Measurements from ENCODE around the gene PLPP1. TPM values are rescaled to one million over a fixed set of nuclear protein-coding genes. Genes with fewer than 3 reads are reported as not detected.

PLPP1 gene
- total RNA-seq, 1 donor from 2014 or later: 102 TPM

DNA sequence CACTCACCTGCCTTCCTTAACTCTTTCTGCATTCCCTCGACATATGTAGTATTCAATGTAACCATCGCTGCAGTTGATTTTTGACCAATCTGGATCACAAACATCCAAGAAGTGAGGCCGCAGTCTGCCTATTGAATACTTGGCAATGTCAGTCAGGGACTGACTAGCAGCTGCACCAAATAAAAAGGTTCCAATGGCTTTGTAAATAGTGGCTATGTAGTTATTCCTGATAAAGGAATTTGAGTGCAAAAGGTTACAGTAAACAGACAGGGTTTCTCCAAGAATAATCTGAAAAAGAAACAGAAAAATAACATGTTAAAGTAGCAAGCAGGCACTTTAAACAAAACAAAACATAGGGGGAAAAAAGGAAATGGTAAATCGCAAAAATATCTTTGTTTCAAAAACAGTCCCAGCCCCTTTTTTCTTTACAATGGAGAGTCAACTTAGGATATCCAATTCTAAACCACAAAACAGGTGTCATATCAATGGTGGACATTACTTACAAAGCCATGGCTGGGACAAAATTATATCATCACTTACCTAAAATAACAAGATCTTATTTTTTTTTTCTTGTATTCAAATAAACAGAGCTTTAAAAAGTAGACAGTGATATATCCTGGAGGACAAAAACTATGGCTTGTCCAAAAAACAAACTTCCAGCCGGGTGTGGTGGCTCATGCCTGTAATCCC is 66.8 kb downstream of the PLPP1 start:
- no peak for DNase-seq (ENCODE audit: low spot score)

DNA sequence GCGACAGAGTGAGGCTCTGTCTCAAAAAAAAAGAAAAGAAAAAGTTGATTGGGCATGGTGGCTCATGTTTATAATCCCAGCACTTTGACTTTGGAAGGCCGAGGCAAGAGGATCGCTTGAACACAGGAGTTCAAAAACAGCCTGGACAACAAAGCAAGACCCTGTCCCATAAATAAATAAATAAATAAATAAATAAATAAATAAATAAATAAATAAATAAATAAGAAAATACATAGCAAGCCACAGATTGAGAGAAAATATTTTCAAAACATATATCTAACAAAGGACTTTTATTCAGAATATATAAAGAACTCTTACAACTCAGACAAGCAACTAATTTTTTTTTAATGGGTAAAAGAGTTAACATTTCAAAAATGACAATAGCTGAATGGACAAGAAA is 71.2 kb downstream of the PLPP1 start:
- intact Hi-C loops (cut with DNase I): no loop called here

More for the DNA sequence above, 66.8 kb downstream of the PLPP1 start:
- intact Hi-C loops (cut with DNase I): no loop called here

DNA sequence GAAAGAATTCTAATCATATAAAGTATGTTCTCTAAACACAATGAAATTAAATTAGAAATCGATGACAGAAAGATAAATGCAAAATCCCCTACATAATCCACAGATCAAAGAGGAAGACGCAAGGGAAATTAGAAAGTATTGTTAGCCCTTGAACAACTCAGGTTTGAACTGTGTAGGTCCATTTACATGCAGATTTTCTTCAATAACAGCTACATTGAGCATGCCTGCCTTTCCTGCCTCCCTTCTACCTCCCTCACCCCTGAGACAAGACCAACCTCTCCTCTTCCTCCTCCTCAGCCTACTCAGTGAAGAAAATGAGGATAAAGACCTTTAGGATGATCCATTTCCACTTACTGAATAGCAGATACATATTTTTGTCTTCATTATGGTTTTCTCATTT is 75.2 kb downstream of the PLPP1 start:
- intact Hi-C loops (cut with DNase I): no loop called here
- DNase-seq (ENCODE audit: low spot score): no peak

More for the DNA sequence above, 71.2 kb downstream of the PLPP1 start:
- DNase-seq (ENCODE audit: low spot score): no peak

DNA sequence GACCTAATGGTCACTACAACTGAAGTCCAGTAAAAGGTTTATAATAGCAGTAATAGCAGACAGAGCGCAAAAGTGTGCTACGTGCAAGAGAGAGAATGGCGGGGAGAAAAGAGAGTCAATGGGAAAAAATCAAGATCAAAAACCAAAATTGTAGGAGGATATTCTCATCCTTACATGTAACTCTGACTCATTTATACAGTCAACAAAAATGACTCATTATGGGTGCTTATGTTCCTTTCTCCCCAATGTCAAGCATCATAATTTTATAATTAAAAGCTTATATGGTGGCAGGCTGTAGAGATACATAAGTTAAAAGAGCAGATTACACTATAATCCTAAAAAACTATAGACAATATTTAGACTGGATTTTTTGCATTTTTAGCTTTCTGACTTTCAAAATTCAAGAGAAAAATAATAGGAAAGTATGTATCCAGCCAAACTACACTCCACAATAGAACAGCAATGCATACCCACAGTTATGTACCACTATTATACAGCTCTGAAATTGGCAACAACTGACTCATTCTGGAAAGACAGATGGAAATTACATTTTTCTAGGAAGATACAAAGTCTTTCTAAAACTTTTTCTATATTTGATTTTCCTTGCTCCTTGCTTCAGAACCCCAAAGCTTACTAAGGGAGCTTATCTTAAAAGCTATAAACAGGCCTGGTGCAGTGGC is 78.4 kb downstream of the PLPP1 start:
- intact Hi-C loops (cut with DNase I): no loop called here
- DNase-seq (ENCODE audit: low spot score): no peak

DNA sequence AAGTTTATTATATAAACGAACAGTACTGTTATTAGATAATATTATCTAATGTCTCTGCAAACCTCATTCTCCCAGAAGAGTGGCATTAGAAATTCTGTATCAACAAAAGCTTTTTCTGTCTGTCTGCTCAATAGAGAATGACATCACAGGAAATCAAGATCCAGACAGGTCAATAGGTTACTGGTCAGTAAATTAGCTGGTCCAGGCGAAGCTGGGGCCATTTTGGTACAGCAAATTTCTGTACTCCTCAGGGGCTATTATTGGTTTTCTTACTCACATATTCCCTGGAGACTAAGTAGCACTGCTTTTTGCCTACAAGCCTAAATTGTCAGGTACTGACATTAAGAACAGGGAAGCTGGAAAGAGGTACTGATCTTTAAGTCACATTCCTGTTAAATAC is 80.5 kb downstream of the PLPP1 start:
- intact Hi-C loops (cut with DNase I): no loop called here
- DNase-seq (ENCODE audit: low spot score): no peak

DNA sequence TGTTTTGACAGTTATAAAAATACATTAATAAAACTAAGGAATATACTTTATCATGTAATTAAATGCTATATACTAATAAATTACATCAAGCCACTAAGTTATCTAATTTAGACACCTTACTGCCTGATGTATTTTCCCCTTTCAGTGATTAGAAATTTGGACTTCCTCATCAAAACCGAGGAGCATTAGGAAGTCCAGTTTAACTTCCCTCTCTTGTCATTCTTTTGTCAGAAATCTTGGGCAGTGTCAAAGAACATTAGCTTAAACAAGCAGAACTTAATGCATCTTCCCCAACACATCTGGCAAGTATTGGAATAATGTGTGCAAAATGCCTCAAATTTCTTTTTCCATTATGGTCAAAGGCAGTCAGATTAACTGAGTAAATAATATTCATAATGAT is 81.6 kb downstream of the PLPP1 start:
- intact Hi-C loops (cut with DNase I): no loop called here
- DNase-seq (ENCODE audit: low spot score): no peak

DNA sequence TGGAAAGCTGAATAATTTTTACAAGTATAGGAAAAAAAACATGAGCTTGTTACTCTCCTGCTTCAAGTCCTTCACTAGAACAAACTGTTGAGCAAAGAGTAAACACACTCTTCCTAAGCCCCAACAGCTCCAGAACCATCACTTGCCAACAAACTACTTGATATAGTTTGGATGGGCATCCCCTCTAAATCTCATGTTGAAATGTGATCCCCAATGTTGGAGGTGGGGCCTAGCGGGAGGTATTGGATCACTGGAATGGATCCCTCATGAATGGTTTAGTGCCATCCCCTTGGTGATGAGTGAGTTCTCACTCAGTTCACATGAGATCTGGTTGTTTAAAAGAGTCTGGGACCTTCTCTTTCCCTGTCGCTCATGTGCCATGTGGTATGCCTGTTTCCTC is 82.8 kb downstream of the PLPP1 start:
- intact Hi-C loops (cut with DNase I): no loop called here
- no peak for DNase-seq (ENCODE audit: low spot score)

DNA sequence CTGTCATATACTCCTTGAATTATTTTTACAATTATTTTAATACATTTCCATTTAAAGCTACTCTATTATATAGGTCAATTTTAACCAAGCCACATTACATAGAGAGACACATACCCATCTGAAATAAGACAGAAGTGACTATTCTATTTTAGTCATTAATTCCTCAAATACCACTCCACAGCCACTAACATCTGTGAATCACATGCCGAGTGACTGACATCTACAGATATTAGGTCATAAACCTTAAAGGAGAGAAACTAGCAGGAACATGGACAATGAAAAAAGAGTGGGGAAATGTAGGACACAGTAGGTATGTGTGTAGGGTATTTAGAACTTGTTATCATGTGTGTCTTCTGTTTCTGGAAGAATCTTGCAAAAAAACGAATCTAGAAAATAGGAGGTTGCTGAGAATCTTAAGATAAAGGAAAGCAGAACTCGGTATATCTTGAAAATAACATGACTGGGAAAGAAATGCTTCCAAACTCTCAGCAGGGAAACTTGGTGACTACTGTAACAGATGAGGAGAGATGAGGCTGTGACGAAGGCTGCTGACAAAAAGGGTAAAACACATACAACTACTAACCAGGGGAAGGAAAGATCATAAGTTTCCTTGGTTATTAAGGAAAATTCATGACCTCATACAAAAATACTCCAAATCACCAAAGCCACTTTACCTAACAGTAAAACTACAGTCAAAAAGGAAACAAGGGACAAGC is 84.6 kb downstream of the PLPP1 start:
- intact Hi-C loops (cut with DNase I): no loop called here
- no peak for DNase-seq (ENCODE audit: low spot score)

DNA sequence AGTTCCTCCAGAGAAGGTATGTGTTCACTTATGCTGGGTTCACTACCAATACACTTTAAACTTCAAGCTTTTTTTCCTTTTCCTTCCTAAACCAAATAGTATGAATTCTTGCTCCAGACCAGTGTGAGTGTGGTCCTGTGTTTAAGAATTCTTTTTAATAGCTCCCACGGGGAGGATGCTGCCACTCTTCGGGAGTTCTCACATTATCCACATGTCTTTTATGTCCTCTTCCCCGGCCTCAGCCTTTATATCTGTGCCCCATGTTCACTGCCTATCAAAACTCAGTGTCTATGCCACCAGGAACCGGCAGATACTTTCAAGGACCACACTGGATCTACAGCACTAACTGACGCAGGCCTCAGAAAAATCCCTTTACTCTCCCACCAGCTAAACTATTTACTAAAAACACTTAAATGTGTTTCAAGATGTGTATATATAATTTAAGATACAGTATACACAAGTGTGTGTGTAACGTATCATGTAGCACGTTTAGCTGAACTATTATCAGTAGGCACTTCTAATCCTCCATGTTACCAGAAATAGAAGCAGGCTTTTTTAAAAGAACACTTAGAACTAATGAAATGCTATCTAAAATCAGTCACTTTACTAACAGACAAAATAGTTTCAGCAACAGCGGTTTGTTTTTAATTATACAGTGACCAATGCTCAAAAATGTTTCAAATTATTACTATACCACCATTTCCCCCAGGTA is 88.0 kb downstream of the PLPP1 start:
- intact Hi-C loops (cut with DNase I): no loop called here
- DNase-seq (ENCODE audit: low spot score): no peak

DNA sequence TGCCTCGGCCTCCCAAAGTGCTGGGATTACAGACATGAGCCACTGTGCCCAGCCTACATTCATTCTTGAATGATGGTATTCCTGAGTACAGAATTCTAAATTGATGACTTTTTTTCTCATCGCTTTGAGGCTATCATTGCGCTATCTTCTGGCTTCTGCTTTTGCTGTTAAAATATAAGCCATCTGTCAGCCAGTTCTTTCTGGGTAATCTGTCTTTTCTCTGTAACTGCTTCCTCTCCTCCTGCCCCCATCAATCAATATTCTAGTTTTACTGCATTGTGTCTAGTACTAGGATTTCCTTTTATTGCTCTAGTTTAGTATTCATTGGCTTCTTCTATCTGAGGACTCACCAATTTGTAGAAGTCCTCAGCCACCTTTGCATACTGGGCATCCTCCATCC is 89.0 kb downstream of the PLPP1 start:
- intact Hi-C loops (cut with DNase I): no loop called here

DNA sequence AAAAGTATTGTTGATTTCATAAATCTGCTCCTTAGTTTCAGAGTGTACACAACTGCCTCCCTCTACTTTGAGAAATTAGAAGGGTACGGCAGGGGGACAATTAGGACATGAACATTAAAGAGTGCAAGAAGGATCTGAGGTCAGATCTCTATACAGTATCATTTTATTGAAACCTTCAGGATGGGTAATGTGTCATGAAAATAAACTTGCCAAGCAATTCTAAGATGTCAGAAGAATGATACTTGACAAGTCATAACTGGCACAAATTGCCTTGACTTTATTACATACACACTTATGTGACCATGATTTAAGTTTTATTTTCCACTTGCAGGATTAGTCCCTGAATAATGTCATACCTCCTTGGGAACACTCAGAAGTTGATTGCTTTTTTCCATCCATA is 92.8 kb downstream of the PLPP1 start:
- DNase-seq (ENCODE audit: low spot score): no peak
- intact Hi-C loops (cut with DNase I): loop anchor here (2.0 kb wide), 1 partner anchor 159 kb away; no protein-coding TSS in a partner anchor

More for the DNA sequence above, 89.0 kb downstream of the PLPP1 start:
- no peak for DNase-seq (ENCODE audit: low spot score)

DNA sequence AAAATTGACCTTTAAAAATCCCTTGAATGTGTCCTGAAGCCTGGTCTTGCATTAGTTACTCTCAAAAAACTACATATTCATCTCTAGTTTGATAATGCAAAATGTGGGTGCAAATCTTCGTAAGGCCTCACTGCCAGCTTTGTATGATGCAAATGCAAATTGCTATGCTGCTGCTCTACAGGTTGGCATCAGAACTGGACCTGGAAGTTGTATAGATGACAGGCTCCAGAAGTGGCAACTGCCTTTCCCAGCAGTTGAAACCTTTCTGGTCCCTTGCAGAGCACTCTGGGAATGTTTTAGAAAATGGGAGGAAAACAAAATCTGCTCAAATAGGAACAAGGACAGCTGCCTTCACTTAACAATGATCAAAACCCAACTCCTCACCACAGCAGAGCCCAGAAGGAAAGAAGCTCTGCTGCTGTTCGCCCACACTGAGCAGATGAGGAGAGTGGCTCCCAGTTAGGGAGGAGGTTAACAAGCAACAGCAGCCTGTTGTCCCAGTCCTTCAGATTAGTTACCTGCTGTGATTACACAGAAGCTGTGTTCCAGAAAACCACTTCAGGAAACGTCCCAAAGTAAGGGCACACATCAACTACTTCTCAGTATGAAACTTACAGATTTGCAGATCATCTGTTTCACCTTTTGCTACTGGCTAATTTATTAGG is 93.5 kb downstream of the PLPP1 start:
- intact Hi-C loops (cut with DNase I): loop anchor here (2.0 kb wide), 1 partner anchor 160 kb away; no protein-coding TSS in a partner anchor
- DNase-seq (ENCODE audit: low spot score): no peak

DNA sequence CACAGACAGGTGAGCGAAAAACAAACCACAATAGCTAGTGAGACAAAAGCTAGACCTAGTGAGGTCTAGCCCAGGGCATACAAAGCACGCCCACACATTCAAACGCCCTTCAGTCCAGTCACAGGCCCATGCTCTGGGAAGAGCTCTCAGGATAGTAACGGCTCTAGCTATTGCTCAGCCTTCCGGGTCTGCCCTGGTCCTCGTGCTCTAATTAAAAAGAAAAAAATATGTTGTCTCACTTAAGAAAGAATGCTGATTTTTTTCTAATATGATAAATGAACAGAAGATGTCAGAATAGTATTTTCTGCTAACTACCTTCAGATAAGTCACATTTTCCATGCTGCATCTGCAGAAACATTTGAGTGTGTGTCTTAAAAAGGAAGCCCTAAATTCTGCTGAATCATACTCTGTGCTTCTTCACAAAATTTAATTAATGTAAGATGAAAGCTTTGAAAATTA is 94.5 kb downstream of the PLPP1 start:
- no peak for DNase-seq (ENCODE audit: low spot score)
- intact Hi-C loops (cut with DNase I): loop anchor here (2.0 kb wide), 1 partner anchor 161 kb away; no protein-coding TSS in a partner anchor

DNA sequence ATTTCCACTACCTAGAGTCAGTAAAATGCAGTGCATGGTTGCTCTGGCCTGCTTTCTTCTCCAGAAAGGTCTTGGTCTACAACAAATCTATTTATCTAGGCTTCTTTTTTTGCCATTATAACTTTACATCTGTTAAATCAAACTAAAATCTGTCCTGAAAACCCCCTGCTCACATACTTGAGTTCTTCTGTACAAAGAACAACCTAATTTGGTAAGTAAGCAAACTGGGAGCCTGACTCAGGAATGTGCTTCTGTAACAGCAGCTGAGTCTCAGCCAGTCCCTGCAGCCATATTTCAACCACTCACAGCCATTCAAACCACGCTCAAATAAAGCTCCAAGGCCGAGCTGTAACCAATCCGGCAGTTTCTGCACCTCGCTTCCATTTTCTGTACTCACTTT is 95.8 kb downstream of the PLPP1 start:
- intact Hi-C loops (cut with DNase I): loop anchor here (5.0 kb wide), 2 partner anchors 93 to 138 kb away; partner anchors contain the start of gene PLPP1

DNA sequence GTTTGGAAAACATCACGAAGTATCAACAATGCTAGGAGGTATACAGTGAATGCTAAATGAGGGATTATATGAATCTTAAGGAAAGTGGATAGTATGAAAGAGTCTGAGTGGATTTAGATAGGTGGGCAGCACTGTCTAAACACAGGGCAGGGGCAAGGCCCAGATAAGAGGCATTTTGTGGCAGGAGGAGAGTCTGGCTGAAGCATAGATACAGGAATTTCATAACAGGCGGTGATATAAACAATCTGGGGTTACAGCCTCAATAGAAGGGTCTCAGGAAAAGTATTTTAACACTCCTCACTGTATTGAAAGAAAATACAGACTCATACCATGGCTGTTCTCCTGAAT is 96.9 kb downstream of the PLPP1 start:
- no peak for DNase-seq (ENCODE audit: low spot score)
- intact Hi-C loops (cut with DNase I): loop anchor here (5.0 kb wide), 2 partner anchors 94 to 139 kb away; partner anchors contain the start of gene PLPP1

More for the DNA sequence above, 95.8 kb downstream of the PLPP1 start:
- DNase-seq (ENCODE audit: low spot score): no peak

DNA sequence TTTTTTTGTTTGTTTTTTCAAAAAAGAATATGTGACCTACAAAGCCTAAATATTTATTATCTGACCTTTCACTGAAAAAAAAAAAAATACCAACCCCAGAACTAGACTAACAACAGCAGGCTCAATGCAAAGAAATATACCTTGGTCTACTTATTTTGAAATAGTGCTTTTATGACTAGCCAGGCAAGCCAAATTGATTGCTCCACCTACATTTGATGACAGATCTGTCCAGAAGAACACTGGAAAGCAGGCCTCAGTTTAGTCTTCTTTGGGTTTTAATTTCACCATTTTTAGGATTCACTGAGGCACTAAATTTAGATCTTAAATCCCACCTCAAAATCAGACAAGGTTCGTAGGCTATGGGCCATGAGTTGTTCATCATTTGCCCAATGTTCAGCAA is 97.3 kb downstream of the PLPP1 start:
- intact Hi-C loops (cut with DNase I): loop anchor here (5.0 kb wide), 2 partner anchors 95 to 140 kb away; partner anchors contain the start of gene PLPP1
- DNase-seq (ENCODE audit: low spot score): no peak

DNA sequence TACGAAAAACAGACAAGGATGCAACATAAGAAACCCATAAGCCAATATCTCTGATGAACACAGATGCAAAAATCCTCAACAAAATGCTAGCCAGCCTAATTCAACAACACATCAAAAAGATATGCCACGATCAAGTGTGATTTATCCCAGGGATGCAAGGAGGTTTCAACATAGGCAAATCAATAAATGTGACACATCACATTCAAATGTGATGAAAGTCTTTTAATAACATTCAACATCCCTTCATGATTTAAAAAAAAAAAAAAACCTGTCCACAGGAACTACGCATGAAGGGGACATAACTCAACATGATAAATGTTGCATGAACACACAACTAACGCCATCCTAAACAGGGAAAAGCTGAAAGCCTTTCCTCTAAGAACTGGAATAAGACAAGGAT is 102.2 kb downstream of the PLPP1 start:
- intact Hi-C loops (cut with DNase I): no loop called here
- no peak for DNase-seq (ENCODE audit: low spot score)

DNA sequence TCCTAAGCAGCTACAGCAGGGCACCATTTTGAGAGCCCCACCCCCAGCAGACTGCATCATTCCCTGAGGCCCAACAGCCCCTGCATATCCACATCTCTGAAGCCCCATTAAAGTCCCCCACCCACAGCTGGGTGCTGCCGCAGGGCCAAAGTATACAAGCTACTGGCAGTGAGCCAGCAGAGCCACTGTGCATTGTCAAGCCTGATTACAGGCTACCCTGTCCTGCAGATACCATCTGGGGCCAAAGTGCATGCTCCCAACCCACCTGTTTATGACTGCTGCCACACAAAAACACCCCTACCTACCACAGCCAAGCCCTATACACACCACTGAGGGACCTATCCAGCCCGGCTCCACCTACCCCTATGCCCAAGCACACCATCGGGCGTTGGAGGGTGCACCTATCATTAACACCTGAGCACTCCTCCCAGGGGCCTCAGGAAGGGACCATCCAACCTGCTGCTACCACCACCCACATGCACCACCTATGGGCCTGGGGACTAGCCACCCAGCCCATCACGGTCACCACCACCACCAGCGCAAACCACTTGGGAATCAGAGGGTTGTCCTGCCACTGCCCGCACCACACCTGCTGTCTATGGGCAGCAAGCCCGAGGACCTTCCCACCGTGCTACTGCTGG is 105.0 kb downstream of the PLPP1 start:
- intact Hi-C loops (cut with DNase I): no loop called here
- no peak for DNase-seq (ENCODE audit: low spot score)

DNA sequence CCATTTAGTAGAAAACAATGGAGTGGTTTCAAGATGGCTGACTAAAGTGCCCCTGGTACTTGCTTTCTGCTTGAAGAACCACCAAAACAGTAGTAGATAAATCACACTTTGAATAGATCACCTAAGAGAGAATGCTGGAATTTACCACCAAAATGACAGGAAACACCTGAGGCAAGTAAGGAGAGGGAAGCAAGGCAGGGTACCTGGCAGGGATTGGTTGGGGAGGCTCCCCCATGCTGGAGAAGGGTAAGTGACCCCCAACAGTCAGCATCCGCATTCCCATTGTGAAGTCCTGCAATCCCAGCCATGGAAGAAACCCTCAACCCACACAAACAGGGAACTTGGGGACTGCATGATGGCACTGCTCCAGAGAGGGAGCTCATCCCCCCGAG is 105.5 kb downstream of the PLPP1 start:
- intact Hi-C loops (cut with DNase I): no loop called here
- DNase-seq (ENCODE audit: low spot score): no peak
